ENCODE results near the gene PSMA8. TPM values are rescaled to one million over a fixed set of nuclear protein-coding genes. Genes with fewer than 3 reads are reported as not detected.

PSMA8 gene
- polyA plus RNA-seq, 2 of the 4 experiments (the other 2 are of a cell fraction) = not detected

DNA sequence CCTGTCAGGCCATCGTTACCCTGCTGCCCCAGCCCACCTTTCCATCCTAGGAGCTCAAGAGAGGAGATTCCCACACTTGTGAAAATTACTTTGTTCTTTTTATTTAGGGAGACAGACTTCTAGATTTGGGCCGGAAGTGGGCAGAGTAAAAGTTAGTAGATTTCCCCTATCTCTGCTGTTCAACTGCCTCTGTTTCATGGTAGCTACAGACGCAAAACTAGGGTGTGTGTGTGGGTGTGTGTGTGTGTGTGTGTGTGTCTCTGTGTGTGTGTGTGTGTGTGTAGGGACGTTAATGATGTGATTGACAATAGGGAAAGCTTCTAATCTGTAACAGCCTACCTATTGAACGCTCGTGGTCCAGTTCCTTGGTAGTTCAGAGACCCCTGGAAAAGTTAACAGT, 438 bp downstream of the PSMA8 start:
- Histone ChIP-seq H3K27ac (no peak overlapping the region), H3K9me3 (no peaks in the 10 kb centered on the region), H3K4me3 (no peak overlapping the region), H3K4me2 (no peak overlapping the region), H3K4me1 (no peaks in the 10 kb centered on the region)
- ATAC-seq (no peak), DNase-seq (ENCODE audit: low read depth in 1 of 2, low spot score in 1 of 2) (no peak), FAIRE-seq (no peak)
- whole genome bisulfite sequencing (ENCODE audit: missing lambda C conversion rate) = 63% methylated on average over 6 of the region's 6 CpGs
- TF ChIP-seq MAFK (IDR thresholded peaks at IDR 0.05; ENCODE audit: partially characterized antibody) (no peak), FOSB (CRISPR knock-in tag; IDR thresholded peaks at IDR 0.05) (no peak), HOXA7 (CRISPR knock-in tag; IDR thresholded peaks at IDR 0.05) (no peak), EHMT2 (IDR thresholded peaks at IDR 0.05; ENCODE audit: low read depth) (no peak)
- TF ChIP-seq, protein P1, sequence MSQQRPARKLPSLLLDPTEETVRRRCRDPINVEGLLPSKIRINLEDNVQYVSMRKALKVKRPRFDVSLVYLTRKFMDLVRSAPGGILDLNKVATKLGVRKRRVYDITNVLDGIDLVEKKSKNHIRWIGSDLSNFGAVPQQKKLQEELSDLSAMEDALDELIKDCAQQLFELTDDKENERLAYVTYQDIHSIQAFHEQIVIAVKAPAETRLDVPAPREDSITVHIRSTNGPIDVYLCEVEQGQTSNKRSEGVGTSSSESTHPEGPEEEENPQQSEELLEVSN (IDR thresholded peaks at IDR 0.05; ENCODE audit: borderline replicate concordance, low read depth) = no peak
- CTCF ChIA-PET = no interaction called here
- POLR2A ChIA-PET = no interaction called here

DNA sequence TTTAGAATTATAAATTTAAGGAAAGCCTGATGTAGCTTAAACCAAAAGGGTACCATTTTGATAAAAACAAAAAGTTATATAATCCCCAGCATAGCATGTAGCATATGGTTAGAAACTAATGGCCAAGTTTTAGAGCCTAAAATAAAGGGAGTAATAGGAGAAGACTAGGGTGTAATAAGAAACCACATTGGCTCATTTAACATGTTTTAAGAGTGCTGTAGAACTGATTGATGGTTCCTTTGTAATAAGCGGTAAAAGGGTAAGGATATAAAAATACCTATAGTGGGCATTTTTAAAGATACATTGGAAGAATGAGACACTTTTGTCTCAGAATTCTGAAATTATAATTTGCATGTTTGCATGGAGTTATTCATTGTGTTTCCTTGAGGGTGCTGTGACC, 1.9 kb downstream of the PSMA8 start:
- H3K4me1 ChIP-seq = no peaks in the 10 kb centered on the region
- H3K9me3 ChIP-seq = no peaks in the 10 kb centered on the region
- no peak overlapping the region for H3K4me2 ChIP-seq
- 88% methylated on average over 1 of the region's 1 CpG for WGBS (ENCODE audit: missing lambda C conversion rate)
- DNase-seq (ENCODE audit: low read depth in 1 of 2, low spot score in 1 of 2) (no peak), FAIRE-seq (no peak), ATAC-seq (no peak)
- ChIA-PET CTCF (no interaction called here), POLR2A (no interaction called here)
- TF ChIP-seq ESRRA (IDR thresholded peaks at IDR 0.05; ENCODE audit: borderline replicate concordance, low read length) (no peak), MAFK (IDR thresholded peaks at IDR 0.05; ENCODE audit: partially characterized antibody) (no peak), KDM5A (IDR thresholded peaks at IDR 0.05) (no peak), HEYL (CRISPR knock-in tag; IDR thresholded peaks at IDR 0.05) (no peak), MAZ (IDR thresholded peaks at IDR 0.05; ENCODE audit: borderline replicate concordance, low read depth, low read length) (no peak), RAD21 (conservative IDR thresholded peaks at IDR 0.05 in 1 of 2, IDR thresholded peaks at IDR 0.05 in 1 of 2) (no peak), CEBPB (IDR thresholded peaks at IDR 0.05) (no peak), ZC3H11A (IDR thresholded peaks at IDR 0.05) (no peak), FOXS1 (CRISPR knock-in tag; IDR thresholded peaks at IDR 0.05) (no peak)
- TF ChIP-seq, protein P2, sequence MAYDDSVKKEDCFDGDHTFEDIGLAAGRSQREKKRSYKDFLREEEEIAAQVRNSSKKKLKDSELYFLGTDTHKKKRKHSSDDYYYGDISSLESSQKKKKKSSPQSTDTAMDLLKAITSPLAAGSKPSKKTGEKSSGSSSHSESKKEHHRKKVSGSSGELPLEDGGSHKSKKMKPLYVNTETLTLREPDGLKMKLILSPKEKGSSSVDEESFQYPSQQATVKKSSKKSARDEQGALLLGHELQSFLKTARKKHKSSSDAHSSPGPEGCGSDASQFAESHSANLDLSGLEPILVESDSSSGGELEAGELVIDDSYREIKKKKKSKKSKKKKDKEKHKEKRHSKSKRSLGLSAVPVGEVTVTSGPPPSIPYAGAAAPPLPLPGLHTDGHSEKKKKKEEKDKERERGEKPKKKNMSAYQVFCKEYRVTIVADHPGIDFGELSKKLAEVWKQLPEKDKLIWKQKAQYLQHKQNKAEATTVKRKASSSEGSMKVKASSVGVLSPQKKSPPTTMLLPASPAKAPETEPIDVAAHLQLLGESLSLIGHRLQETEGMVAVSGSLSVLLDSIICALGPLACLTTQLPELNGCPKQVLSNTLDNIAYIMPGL (CRISPR knock-in tag; IDR thresholded peaks at IDR 0.05; ENCODE audit: borderline replicate concordance) = no peak
- H3K4me3 ChIP-seq = no peak overlapping the region
- H3K27ac ChIP-seq = no peak overlapping the region

DNA sequence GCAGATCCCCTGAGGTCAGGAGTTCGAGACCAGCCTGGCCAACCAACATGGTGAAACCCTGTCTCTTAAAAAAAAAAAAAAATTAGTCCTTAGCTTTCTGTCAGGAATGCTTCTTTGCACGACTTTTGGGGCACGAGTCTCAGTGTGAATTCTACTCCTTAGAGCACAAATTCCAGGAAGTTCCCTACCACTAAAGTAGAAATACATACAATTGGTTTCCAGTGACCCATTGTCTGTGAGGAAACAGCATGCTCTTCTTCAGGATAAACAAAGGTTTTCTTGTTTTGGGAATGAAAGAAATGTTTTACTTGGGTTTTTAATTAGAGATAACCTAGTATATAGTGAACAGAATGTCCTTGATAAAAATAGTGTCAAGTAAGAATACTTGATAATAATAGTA, 23.7 kb downstream of the PSMA8 start:
- Histone ChIP-seq H3K27ac (no peak overlapping the region), H3K9me3 (no peaks in the 10 kb centered on the region), H3K4me2 (no peak overlapping the region), H3K4me3 (no peak overlapping the region), H3K4me1 (no peaks in the 10 kb centered on the region)
- no peak for DNase-seq (ENCODE audit: low read depth in 1 of 2, low spot score in 1 of 2)
- TF ChIP-seq TP53 (CRISPR knock-in tag; IDR thresholded peaks at IDR 0.05) = no peak
- TF ChIP-seq, protein P3, sequence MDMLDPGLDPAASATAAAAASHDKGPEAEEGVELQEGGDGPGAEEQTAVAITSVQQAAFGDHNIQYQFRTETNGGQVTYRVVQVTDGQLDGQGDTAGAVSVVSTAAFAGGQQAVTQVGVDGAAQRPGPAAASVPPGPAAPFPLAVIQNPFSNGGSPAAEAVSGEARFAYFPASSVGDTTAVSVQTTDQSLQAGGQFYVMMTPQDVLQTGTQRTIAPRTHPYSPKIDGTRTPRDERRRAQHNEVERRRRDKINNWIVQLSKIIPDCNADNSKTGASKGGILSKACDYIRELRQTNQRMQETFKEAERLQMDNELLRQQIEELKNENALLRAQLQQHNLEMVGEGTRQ (IDR thresholded peaks at IDR 0.05) = no peak
- no peak for TF ChIP-seq HOXA7 (CRISPR knock-in tag; IDR thresholded peaks at IDR 0.05)
- TF ChIP-seq CHD4 (IDR thresholded peaks at IDR 0.05; ENCODE audit: borderline replicate concordance) = no peak
- TF ChIP-seq GATA3 (IDR thresholded peaks at IDR 0.05; ENCODE audit: borderline replicate concordance) = no peak
- no peak for TF ChIP-seq HOXB5 (CRISPR knock-in tag; IDR thresholded peaks at IDR 0.05)
- no peak for TF ChIP-seq JUN (IDR thresholded peaks at IDR 0.05)
- TF ChIP-seq HDAC2 (IDR thresholded peaks at IDR 0.05) = no peak
- no peak for TF ChIP-seq MAZ (IDR thresholded peaks at IDR 0.05; ENCODE audit: borderline replicate concordance, low read depth, low read length)
- TF ChIP-seq NFE2L2 (conservative IDR thresholded peaks at IDR 0.05; ENCODE audit: low read length) = no peak
- TF ChIP-seq CHD2 (IDR thresholded peaks at IDR 0.05; ENCODE audit: low read length, partially characterized antibody) = no peak
- TF ChIP-seq EHF (CRISPR knock-in tag; IDR thresholded peaks at IDR 0.05) = no peak
- no peak for TF ChIP-seq ZSCAN20 (CRISPR knock-in tag; IDR thresholded peaks at IDR 0.05)
- no peak for TF ChIP-seq ZNF302 (CRISPR knock-in tag; IDR thresholded peaks at IDR 0.05)
- no peak for TF ChIP-seq RFX5 (IDR thresholded peaks at IDR 0.05)
- FAIRE-seq = no peak
- ChIA-PET POLR2A (no interaction called here), CTCF (no interaction called here)
- 2% methylated on average over 3 of the region's 3 CpGs for WGBS (ENCODE audit: missing lambda C conversion rate)
- ATAC-seq = no peak

Measured in A549 (cell line).